Hematopoietic multipotent progenitor cell treated with erythropoietin and hydrocortisone succinate and interleukin-3 and kit ligand, for 8 days (in vitro differentiated cells): ENCODE measurements around the gene RPL7L1.
"Not testable (repeated sequence)": the region's sequence is repeated elsewhere in the genome, so short reads cannot be mapped to it uniquely, and the experiment has no call there.

ENCODE experiments used
- DNase-seq: peaks from one replicate; pipeline ENCODE4 v3.0.0-alpha.2; 2015

Gene RPL7L1

DNA sequence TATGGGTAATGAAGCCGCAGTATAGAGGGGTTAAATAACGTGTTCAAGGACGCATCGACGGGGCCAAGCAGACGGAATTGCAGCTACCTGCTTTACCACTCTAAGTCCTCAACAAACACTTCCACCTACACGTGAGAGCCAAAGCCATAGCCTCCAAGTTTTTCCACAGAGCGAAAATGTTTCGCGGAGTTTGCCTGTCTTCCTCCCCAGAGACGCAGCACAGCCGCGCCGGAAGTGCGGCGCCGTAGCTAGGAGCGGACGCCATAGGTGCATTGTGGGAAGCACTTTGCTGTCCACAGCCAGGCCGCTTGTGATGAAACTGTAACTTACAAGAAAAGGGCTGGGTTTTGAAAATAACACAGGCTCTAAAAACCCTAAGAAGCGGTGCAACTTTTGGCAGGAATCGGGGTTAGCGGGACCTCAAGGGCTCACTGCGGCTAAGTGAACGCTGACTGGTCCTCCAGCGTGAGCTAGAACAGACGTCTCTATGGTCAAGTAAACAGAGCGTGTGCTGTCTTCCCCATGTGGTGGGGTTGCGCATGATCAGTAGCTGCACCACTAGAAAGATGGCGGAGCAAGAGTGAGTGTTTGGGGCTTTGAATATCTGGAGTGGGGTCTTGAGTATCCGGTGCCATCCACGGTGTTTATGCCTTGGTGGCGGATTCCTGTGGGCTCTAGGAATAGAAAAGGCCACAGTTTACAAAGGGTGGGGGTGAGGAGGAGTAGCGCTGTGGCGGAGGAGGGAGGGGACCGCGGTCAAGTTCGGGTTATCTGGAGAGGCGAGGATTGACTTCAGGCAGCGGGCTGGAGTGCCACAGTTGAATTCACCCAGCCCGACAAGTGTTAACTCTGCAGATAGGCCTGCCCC is at the start of gene RPL7L1:
TSS of gene RPL7L1 (plus strand) at position 245 of the 868 bp plus-strand sequence. CDS start at position 540, 295 bp downstream.
- peak; percentile 95 for DNase-seq

DNA sequence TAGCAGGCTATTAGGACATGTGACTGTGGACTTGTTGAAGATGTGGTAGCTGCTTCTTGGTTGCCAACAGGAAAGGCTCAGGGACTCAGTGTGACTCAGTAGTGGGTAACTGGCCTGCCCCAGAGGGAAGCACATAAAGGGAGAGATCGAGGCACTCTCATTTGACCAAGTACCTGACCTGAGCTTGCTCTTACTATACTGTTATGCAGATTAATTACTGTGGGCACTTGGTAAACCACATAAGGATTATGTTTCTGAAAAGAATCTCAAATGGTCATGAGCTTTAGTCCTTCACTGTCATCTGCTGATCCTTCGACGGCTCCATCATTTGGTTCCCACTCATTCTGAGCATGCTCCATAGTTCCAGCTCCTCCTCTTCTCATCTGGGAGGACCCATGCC is 48.2 kb upstream of the RPL7L1 start:
- DNase-seq, result no peak

DNA sequence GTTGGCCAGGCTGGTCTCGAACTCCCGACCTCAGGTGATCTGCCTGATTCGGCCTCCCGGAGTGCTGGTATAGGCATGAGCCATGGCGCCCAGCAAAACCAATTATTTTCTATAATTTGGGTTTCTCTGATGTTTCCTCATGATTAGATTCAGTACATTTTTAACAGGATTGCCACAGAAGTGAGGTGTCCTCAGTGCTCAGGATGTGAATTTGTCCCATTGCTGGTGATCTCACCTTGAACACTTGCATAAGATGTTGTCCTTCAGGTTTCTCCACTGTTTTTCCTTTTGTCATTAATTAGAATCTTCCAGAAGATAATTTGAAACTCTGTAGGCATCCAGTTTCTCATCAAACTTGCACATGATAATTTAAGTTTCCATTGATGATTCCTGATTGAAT is 45.4 kb upstream of the RPL7L1 start:
- DNase-seq, result no peak

DNA sequence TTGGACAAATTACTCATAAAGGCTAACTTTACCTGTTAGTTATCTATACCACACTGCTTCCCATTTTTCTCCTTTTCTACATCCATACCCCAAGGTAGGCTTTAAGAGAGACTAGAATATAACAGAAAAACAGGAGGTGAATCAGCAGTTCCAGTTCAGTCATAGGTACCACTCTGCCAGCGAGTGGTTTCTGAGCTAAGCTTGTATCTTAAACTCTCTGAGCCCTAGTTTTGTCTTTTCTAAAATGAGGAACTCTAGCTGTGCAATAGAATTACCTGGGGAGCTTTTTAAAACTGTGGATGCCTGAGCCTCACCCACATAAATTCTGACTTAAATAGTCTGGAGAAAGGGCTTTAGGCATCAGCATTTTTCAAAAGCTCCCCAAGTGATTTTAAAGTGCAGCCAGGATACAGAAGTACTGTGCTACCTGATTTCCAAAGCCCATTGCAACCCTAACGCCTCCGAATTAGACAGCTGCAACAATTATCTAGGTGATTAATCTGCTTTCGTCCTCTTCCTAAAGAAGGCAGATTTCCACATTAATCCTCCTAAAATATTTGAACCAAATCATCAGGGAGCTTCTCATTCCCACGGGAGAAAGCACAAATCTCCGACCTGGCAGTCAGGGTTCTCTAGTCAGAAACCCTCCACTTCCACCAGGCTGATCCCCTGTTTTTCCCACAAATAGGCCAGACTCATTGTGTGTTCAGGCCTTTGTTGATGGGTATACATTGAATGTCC is 37.4 kb upstream of the RPL7L1 start:
- DNase-seq, result no peak

DNA sequence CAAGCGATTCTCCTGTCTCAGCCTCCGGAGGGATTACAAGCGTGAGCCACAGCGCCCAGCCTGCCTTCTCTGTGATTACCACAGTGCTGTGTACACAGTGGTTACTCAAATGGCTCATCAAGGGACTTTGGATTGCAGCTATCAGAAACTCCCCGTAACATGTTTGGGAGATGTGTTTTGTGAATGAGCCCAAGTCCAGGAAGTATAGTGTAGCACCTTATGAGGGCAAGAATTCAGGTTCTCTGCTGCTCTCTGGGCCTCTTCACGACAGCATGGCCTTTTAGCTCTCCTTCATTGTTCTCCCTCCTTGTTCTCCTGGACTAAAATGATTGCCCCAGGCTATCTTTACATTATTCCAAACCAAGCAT is 34.1 kb upstream of the RPL7L1 start:
- no peak for DNase-seq

DNA sequence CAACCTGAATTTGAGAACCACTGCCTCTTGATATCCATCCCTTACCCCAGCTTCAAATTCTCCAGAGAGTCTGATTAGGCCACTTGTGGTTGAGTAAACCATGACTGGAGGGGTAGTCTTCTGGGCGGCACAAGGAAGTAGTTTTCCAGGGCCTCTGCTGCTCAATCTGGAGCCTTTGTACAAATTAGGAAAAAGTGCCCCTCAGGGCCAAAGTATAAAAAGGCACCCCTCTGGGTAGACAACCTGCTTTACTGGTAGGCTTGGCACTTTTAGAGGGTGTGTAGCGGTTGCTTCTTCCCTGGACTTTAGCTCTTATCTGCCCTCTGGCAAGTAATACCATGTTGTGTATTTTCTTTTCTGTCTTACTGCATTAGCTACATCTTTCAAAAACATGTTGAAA is 32.9 kb upstream of the RPL7L1 start:
- no peak for DNase-seq

DNA sequence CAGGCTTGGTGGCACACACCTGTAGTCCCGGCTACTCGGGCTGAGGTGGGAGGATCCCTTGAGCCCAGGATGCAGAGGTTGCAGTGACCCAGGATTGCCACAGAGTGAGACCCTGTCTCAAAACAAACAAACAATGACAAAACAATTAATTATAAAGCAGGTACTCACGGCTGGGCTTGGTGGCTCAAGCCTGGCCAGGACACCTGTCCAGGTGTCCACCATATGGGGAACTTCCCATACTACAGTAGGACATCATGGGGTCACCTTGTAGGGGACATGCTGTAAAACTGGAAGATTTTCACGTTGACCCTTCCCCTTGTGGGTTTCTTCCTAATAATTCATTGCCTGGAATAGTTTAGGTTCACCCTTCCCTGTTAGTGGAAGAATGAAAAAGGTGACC is 30.7 kb upstream of the RPL7L1 start:
- DNase-seq, result no peak

DNA sequence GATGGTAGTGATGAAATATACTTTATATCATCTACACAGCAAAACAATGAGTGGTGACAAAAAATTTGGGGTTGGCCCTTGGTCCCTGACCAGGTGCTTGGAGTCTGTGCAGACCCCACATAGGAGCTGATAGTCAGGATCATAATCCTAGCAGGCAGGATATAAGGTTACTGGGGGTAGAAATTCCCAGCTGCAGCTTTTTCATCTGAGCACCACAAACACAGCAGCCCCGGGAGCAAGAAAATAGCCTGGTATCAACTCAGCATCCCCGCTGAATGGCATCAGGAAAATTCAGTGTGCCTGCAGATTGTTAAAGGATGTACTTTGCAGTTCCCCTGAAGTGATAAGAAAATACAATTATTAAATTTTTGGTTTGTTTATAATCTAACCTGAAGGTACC is 27.8 kb upstream of the RPL7L1 start:
- no peak for DNase-seq

DNA sequence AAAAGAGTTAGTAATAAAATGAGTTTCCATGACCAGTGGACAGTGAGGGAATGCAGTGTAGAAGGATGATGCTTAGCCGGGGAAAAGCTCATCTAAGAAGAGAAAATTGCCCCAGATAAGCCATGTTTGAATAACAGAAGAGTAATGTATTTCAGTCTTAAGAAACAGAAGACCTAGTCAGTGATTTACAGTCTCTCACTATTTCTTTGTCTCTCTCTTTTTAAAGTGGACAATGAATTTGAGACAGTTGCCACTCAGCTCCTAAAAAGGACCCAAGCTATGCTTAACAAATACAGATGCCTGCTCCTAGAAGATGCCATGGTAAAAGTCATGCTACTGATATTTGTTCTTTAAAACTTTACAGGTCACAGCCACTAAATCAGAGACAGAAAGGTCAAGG is 19.4 kb upstream of the RPL7L1 start:
- no peak for DNase-seq

DNA sequence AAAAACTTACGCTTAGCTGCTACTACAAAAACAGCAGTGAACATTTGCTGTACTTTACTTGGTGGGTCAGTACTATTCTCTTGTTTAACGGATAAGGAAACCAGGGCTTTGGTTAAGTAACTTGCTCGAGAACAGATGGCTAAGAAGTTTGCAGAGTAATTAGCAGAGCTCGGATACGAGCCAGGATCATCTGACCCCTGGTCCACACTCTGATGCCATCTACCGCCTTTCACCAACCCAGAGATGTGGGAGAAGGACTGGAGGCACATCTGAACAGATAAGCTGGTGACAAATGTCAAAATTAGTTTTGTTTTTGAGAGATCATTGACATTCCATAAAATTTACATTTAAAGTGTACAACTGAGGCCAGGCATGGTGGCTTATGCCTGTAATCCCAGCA is 18.9 kb upstream of the RPL7L1 start:
- no peak for DNase-seq

DNA sequence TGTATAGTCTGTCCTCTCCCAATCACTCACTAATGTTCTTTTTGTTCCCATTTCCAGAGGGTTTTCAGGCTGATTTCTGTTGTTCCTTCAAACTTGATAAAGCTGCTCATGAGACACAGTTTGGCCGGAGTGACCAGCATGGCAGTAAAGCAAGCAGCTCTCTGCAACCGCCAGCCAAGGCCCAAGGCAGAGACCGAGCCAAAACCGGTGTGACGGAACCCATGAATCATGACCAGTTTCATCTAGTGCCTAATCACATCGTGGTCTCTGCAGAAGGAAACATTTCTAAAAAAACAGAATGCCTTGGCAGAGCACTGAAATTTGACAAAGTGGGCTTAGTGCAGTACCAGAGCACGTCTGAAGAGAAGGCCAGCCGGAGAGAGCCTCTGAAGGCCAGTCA is 14.8 kb upstream of the RPL7L1 start:
- no peak for DNase-seq

DNA sequence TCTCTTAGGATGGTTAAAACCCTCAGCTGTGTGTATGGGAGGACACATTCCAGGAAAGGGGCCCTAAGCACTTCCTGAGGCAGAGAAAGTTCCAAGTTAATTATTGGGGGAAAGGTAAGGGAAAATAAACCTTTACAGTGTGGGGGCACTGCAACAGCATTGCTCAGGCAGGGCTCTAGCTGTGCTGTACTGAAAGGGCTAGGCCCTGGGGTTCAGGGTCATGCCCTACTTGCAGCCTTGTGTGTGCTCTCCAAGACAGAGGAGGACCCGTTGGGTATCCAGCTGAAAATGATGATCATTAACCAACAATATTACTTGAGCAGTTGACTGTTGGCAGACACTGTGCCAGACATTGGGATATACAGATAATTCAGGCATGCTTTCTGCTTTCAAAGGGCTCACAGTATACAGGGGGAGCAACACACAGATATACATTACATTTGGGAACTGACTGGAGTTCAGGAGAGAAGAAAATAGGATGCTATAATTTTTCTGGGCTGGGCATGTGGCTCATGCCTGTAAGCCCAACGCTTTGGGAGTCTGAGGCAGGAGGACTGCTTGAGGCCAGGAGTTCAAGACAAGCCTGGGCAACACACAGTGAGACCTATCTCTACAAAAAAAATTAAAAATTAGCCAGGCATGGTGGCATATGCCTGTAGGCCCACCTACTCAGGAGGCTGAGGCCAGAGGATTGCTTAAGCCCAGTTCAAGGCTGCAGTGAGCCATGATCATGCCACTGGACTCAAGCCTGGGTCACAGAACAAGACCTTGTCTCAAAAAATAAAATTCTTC is 9.1 kb upstream of the RPL7L1 start:
- DNase-seq, result no peak

DNA sequence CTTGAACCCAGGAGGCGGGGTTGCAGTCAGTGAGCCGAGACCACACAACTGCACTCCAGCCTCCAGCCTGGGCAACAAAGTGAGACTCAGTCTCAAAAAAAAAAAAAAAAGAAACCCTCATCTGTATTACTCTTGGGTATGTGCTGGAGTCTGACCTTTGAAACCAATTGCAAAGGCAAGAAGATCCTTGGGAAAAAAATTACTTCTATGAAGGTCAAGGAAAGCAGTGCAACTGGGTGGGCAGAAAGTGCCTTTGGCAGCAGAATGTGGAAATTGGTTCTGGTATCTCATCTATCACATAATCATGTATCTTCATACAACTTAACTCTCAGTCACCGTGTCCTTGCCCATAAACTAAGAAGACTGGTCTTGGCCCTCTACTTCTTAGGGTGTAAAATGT is 7.7 kb upstream of the RPL7L1 start:
- DNase-seq, result no peak

DNA sequence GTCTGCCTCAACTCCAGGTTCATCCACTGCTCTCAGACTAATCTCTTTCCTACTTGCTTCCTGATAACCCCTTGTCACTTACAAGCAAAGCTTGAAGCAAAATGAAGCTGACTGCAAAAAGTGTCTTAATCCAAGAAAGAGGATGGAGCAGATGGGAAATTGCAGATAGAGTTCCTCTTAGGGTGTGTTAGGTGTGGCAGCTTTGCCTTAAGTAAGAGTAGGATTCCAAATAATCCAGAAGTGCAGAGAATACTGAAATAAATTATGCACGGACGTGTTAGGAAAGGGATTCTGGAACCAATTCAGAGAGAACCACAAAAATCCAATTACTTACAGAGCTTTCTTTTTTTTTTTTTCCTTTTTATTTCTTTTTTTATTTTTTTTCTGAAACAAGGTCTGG is 6.1 kb upstream of the RPL7L1 start:
- DNase-seq, result no peak

DNA sequence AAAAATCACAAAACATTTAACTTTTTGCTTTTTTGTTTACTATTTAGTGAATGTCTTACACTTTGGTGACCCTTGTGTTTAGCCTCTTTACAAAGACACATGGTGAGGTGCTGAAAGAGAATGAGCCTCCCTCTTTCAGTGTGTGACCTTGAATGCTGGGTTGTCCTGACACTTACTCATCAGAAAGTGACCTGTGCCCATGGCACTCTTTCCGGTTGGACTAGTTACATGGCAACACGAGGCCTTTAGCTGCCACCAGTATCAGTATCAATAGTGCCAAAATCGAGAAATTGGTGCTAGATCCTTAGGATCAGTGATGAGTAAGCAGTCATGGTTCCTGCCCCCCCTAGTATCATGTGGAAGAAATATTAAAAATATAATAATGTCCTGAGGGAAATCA is 1.7 kb upstream of the RPL7L1 start:
- no peak for DNase-seq

DNA sequence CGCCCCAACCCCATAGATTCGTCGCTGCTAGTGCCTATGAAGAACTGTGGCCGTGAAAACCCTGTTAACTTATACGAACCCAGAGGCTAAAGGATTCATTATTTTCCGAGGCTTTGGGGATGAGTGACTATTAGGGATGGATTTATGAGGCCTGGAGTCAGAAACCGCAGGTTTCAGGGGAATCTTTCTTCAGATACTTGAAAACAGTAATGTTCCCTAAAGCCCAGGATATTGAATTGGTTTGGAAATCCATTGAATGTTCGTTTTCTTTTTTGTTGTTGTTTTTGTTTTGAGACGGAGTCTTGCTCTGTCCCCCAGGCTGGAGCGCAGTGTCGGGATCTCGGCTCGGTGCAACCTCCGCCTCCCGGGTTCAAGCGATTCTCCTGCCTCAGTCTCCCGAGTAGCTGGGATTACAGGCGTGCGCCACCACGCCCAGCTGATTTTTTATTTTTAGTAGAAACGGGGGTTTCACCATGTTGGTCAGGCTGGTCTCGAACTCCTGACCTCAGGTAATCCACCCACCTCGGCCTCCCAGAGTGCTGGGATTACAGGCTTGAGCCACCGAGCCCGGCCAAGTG is 913 bp downstream of the RPL7L1 start:
- DNase-seq, result not testable (repeated sequence)

DNA sequence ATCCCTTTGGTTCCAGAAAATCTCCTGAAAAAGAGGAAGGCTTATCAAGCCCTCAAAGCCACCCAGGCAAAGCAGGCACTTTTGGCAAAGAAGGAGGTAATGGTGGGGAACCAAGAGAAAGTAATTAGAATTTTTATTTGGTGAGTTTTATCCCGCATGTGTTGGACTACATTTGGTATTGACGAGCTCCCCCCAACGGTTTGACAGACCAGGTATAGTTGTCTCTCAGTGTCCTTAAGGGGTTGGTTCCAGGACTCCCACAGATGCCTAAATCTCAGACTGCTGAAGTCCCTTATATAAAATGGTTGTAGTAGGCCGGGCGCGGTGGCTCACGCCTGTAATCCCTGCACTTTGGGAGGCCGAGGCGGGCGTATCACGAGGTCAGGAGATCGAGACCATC is 1.5 kb downstream of the RPL7L1 start:
- DNase-seq, result not testable (repeated sequence)

DNA sequence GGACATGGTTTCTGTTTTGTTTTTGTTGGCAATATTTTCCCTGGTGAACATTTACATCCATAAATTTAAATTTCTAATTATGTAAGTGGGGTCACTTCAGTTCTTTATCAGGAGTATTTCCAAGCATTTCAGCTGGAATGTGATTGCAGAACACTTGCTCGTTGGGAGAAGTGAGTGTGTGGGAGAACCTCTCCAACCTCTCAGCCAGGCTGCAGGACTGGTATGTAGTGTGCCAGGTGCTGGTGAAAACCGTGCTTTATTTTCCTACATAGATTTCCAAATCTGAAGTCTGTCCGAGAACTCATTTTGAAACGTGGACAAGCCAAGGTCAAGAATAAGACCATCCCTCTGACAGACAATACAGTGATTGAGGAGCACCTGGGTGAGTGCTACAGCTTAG is 6.3 kb downstream of the RPL7L1 start:
- DNase-seq, result no peak

DNA sequence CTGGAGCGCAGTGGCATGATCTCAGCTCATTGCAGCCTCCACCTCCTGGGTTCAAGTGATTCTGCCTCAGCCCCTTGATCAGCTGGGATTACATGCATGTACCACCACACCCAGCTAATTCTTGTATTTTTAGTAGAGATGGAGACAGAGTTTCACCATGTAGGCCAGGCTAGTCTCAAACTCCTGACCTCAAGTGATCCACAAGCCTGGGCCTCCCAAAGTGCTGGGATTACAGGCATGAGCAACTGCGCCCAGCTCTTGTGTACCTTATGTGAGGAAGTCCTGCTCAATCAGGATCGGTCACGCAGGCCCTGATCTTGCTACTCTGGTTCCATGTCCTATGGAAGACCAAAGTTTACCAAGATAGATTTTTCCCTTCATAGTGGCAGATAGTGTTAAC is 8.8 kb downstream of the RPL7L1 start:
- not testable (repeated sequence) for DNase-seq

DNA sequence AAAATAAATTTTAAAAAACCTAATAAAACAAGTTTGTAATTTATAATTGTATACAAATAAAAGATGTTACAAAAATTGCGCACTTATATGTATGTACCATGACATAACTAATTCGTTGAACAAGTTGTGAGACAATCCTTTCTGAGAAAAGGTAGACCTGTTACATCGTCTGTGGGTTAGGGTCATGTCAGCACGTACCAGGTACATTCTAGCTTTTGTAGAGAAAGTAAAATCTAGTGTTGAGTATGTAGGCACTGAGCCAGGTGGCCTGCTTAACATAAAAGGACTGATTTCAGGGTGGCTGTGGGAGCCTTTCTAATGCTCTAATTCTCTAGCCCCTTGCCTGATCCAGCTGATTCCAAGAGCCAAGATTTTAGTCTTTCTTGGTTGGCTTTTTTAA is 10.4 kb downstream of the RPL7L1 start:
- peak; percentile 14 for DNase-seq

DNA sequence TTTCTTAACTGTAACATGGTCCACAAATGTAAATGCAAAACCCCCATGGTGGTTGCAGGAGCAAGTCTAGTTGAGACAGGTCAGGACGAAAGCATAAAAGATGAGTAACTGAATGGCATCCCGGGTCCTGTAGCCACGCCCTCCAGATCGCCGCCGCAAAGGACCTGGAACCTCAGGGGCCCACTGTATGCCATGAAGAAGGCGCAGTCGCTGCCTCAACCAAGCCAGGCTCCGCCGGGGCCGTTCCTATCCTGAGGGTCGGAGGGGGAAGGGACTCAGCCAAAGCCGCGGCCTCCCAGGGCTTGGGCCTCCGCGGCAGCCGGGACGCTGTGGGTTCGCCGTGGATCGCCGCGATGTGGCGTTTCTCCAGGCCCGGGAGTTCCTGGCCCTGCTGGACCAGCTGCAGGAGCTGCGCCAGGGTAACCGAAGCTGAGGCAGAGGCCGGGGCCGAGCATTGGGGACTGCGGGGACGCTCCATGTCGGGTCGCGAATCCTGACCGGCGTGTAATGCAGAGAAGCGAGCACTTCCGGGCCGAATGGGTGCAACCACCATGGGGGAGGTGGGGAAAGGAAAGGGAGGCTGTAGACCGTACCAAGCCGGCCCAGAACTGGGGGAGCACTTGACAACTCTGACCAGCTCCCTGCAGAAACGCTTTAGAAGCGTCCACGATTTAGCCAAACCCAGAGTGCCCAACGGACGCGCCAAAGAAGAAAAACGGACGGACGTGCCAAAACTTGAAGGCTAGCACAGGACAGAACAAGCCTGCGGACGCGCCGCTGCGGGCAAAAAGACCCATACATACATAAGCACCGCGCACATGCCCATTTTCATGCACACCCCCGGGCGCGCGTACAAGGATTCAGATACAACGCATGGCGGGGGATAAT is 11.1 kb downstream of the RPL7L1 start:
- peak; percentile 97 for DNase-seq

DNA sequence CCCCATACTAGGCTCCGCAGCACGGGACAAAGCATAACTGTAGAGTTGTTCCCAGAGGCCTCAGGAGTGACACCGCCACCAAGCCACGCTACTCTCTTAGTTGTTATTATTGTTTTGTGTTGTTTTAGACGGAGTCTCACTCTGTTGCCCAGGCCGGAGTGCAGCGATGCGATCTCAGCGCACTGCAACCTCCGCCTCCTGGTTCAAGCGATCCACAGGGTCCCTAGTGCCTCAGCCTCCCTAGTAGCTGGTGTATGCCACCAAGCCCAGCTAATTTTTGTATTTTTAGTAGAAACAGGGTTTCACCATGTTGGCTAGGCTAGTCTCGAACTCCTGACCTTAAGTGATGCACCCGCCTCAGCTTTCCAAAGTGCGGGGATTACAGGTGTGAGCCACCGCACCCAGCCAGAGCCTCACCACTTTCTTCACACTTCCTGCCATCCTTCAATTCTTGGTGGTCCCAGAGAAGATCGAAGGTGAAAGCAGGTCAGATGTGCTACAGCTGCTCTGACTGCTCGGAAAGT is 11.8 kb downstream of the RPL7L1 start:
- no peak for DNase-seq
